Measurements from ENCODE around the gene ANKRD10. TPM values are rescaled to one million over a fixed set of nuclear protein-coding genes. Genes with fewer than 3 reads are reported as not detected.

The ANKRD10 gene
- total and polyA plus RNA-seq, 2 of the 8 experiments (the other 6 are each of a cell fraction or from before 2014, with no cell fraction given), result 146 to 218 TPM

- no peaks in the 10 kb centered on the region for H3K79me1 ChIP-seq (ENCODE audit: low read depth, low read length)
- peaks cover 0 to 8% (median 2%) of the 10 kb centered on the region in 4 experiments; a peak in 2 of 7 replicates for H3K4me1 ChIP-seq (replicated peaks in 1 of 4; ENCODE audit: control insufficient read depth in 3 of 4, insufficient read depth in 4 of 4, low read length in 3 of 4)
- no peak for FAIRE-seq
- no peak overlapping the region for H2BK12ac ChIP-seq (ENCODE audit: low read depth, low read length)
- DNase-seq (ENCODE audit: low read depth in 1 of 2, low spot score in 2 of 2), result peak in 1 of 2 experiments; percentile 35
- no peaks in the 10 kb centered on the region for H3K23me2 ChIP-seq (ENCODE audit: low read depth, low read length)
- no peak overlapping the region for H3K9ac ChIP-seq (replicated peaks in 1 of 4; ENCODE audit: extremely low read depth in 1 of 4, low read depth in 3 of 4, low read length in 3 of 4)
- 94% methylated on average over 8 of the region's 8 CpGs; no CpG with 5 or more reads in 1 of the 2 experiments for WGBS, 2 experiments (ENCODE audit: extremely low coverage in 1 of 2, insufficient coverage in 1 of 2, insufficient read length in 1 of 2, insufficient replicate concordance in 2 of 2, low coverage in 1 of 2, low lambda C conversion rate in 2 of 2, missing lambda C conversion rate in 1 of 2)
- no peak overlapping the region for H3K4me3 ChIP-seq (ENCODE audit: extremely low read depth in 1 of 4, insufficient read depth in 2 of 4, low read depth in 3 of 4, low read length in 4 of 4)
- no peak overlapping the region for H4K91ac ChIP-seq (replicated peaks; ENCODE audit: insufficient read length, low read length)
- no peak overlapping the region for H3K18ac ChIP-seq (ENCODE audit: extremely low read depth, low read length)
- no peaks in the 10 kb centered on the region for H3K27me3 ChIP-seq (replicated peaks in 1 of 4; ENCODE audit: control insufficient read depth in 3 of 4, extremely low read depth in 1 of 4, insufficient read depth in 3 of 4, low read length in 3 of 4)
- ChIA-PET POLR2A (ENCODE audit: partially characterized antibody) (no interaction called here), CTCF (ENCODE audit: partially characterized antibody) (interaction anchor here (1.1 to 1.4 kb wide), 2 partner anchors 57 to 110 kb away, joined by 3 read pairs; no protein-coding TSS in a partner anchor)
- no peak overlapping the region for H3K27ac ChIP-seq (ENCODE audit: low read depth, low read length)
- H2BK120ac ChIP-seq (replicated peaks; ENCODE audit: low read depth, low read length), result no peak overlapping the region
- H3K14ac ChIP-seq (ENCODE audit: insufficient read length), result no peak overlapping the region
- no peaks in the 10 kb centered on the region for H4K20me1 ChIP-seq (replicated peaks in 1 of 2; ENCODE audit: control insufficient read depth in 1 of 2, insufficient read depth in 2 of 2, low read length in 2 of 2)
- H2BK5ac ChIP-seq (ENCODE audit: low read depth, low read length), result 0 out of 2 replicates have a peak overlapping the region, but pooled peaks have one; percentile 44
- no peak overlapping the region for H2BK15ac ChIP-seq (ENCODE audit: low read length)
- H4K8ac ChIP-seq (ENCODE audit: extremely low read depth, insufficient read depth, low read length), result no peak overlapping the region
- H3K79me2 ChIP-seq (ENCODE audit: control insufficient read depth in 1 of 2, insufficient read depth in 2 of 2, low read length in 2 of 2), result no peaks in the 10 kb centered on the region
- no peaks in the 10 kb centered on the region for H3K9me3 ChIP-seq (ENCODE audit: insufficient read depth in 2 of 2, low read depth in 1 of 2, low read length in 1 of 2)
- no peaks in the 10 kb centered on the region for H3K36me3 ChIP-seq (ENCODE audit: control insufficient read depth in 2 of 4, insufficient read depth in 4 of 4, low read length in 3 of 4)
- H2BK20ac ChIP-seq (ENCODE audit: low read length), result no peak overlapping the region
- no peak overlapping the region for H2AFZ ChIP-seq (ENCODE audit: low read length)
- no peak overlapping the region for H4K5ac ChIP-seq (ENCODE audit: insufficient read length, low read depth, low read length)
- H3K56ac ChIP-seq (replicated peaks; ENCODE audit: insufficient read length, low read depth, low read length), result no peak overlapping the region
- H2AK5ac ChIP-seq (ENCODE audit: low read depth, low read length), result no peak overlapping the region
- no peak overlapping the region for H3K4me2 ChIP-seq (ENCODE audit: insufficient read depth in 1 of 2, low read depth in 2 of 2, low read length in 2 of 2)
- no peak overlapping the region for H3K23ac ChIP-seq (ENCODE audit: insufficient read length)
- no peak overlapping the region for H3K4ac ChIP-seq (replicated peaks; ENCODE audit: insufficient read length, low read depth, low read length)
- TF ChIP-seq ZNF274 (IDR thresholded peaks at IDR 0.05; ENCODE audit: borderline replicate concordance, extremely low read depth, low read length), result no peak
- TF ChIP-seq SRF (IDR thresholded peaks at IDR 0.05; ENCODE audit: low read depth, low read length), result no peak
- TF ChIP-seq JUN (IDR thresholded peaks at IDR 0.05; ENCODE audit: low read depth, low read length), result no peak
- TF ChIP-seq SP2 (IDR thresholded peaks at IDR 0.05; ENCODE audit: low read length), result no peak
- no peak for TF ChIP-seq CHD2 (IDR thresholded peaks at IDR 0.05; ENCODE audit: low read length)
- no peak for TF ChIP-seq CBX8 (IDR thresholded peaks at IDR 0.05; ENCODE audit: borderline replicate concordance, low read depth, low read length)
- no peak for TF ChIP-seq POLR2AphosphoS5 (IDR thresholded peaks at IDR 0.05; ENCODE audit: low read depth, low read length)
- no peak for TF ChIP-seq TAF1 (IDR thresholded peaks at IDR 0.05; ENCODE audit: low read depth, low read length)
- TF ChIP-seq GTF2F1 (IDR thresholded peaks at IDR 0.05; ENCODE audit: borderline replicate concordance, low read depth, low read length), result no peak
- no peak for TF ChIP-seq EGR1 (IDR thresholded peaks at IDR 0.05; ENCODE audit: borderline replicate concordance, low read depth, low read length)
- TF ChIP-seq SP1 (IDR thresholded peaks at IDR 0.05; ENCODE audit: low read depth, low read length), result no peak
- no peak for TF ChIP-seq HDAC2 (IDR thresholded peaks at IDR 0.05; ENCODE audit: borderline replicate concordance in 1 of 2, low read depth in 2 of 2, low read length in 2 of 2)
- TF ChIP-seq ATF2 (IDR thresholded peaks at IDR 0.05; ENCODE audit: low read length), result no peak
- TF ChIP-seq CHD1 (IDR thresholded peaks at IDR 0.05; ENCODE audit: low read depth, low read length), result no peak
Measured at GRCh38 chr13:110921695-110922094, 6.8 kb upstream of the ANKRD10 start.

Data from H1 (cell line).